Breast epithelium (tissue), 4 donors: Measurements from ENCODE around the gene SLC37A1. TPM values are rescaled to one million over a fixed set of nuclear protein-coding genes. Genes with fewer than 3 reads are reported as not detected.

Experiments used
- DNase-seq, 2 donors: peaks; one replicate each; pipeline ENCODE4 v3.0.0-alpha.2; 2019; ENCODE audit warnings: low spot score in 2 of 2
- H3K27ac ChIP-seq, 2 donors: fragments of 200-600 bp; sonication (generic) in 1 of 2; one replicate each; pipeline ENCODE4 v1.5.1; 2016 to 2019; ENCODE audit warnings: mild to moderate bottlenecking in 1 of 2
- H3K27me3 ChIP-seq, 2 donors: fragments of 200-600 bp; sonication (generic) in 1 of 2; one replicate each; pipeline versions ENCODE4 v1.5.1 to v1.6.0; 2017 to 2019; ENCODE audit warnings: control low read depth in 1 of 2, mild to moderate bottlenecking in 1 of 2
- H3K36me3 ChIP-seq: fragments of 200-600 bp; one replicate; pipeline ENCODE4 v1.5.1; 2019
- H3K4me1 ChIP-seq, 2 donors: fragments of 200-600 bp; sonication (generic); one replicate each; pipeline ENCODE4 v1.5.1; 2016 to 2019; ENCODE audit warnings: control low read depth in 1 of 2
- H3K4me3 ChIP-seq, 3 donors: fragments of 200-600 bp; sonication (generic); 1 replicate in 2 of 3; 2 replicates in 1 of 3; pipeline ENCODE4 v1.5.1; 2016 to 2019; ENCODE audit warnings: mild to moderate bottlenecking in 3 of 3, moderate library complexity in 2 of 3
- H3K9me3 ChIP-seq, 2 donors: fragments of 200-600 bp; sonication (generic) in 1 of 2; one replicate each; pipeline ENCODE4 v1.5.1; 2016 to 2019; ENCODE audit warnings: control low read depth in 1 of 2
- CTCF ChIP-seq, 3 donors: fragments of 450-650 bp; IDR thresholded peaks; one replicate each; pipeline ENCODE4 v1.5.1; 2016 to 2017; ENCODE audit warnings: antibody characterized with exemption in 3 of 3, mild to moderate bottlenecking in 3 of 3, moderate library complexity in 3 of 3
- POLR2A ChIP-seq: fragments of 450-650 bp; IDR thresholded peaks from one replicate; pipeline ENCODE4 v1.6.1; 2016; ENCODE audit warnings: antibody characterized with exemption, mild to moderate bottlenecking, moderate library complexity
- POLR2AphosphoS5 ChIP-seq, 3 donors: sonication (generic); formaldehyde crosslinking; IDR thresholded peaks; one replicate each; pipeline ENCODE4 v1.6.1; 2017; ENCODE audit warnings: antibody characterized with exemption in 3 of 3
- intact Hi-C: fragments of 100-400 bp; cut with DNase I; formaldehyde crosslinking; loops from one replicate; pipeline ENCODE4 v1.15.1; 2023; ENCODE audit warnings: low total_unique reads
- total RNA-seq, 3 donors: library from RNA; depleted of rRNA; stranded (reverse); fragments of >200 nt; gene quantifications; one replicate each; pipeline ENCODE4 v1.1.0, GENCODE V29; 2016

SLC37A1 gene
- total RNA-seq, 3 donors from 2014 or later = 7.5 to 18.4 (median 18.4) TPM

- peak overlapping the region; percentile 67 to 77 for H3K27ac ChIP-seq
- H3K27me3 ChIP-seq = no peaks in the 10 kb centered on the region
- intact Hi-C loops = no loop called here
- H3K9me3 ChIP-seq = no peaks in the 10 kb centered on the region
- no peak overlapping the region for H3K4me3 ChIP-seq
- peaks cover 6 to 18% of the 10 kb centered on the region in 2 donors for H3K4me1 ChIP-seq
- TF ChIP-seq POLR2A = no peak
- DNase-seq = no peak
- no peaks in the 10 kb centered on the region for H3K36me3 ChIP-seq
These were observed 5.0 kb downstream of the SLC37A1 start for GRCh38 chr21:42518626-42519025.

- no peaks in the 10 kb centered on the region for H3K27me3 ChIP-seq
- TF ChIP-seq POLR2A (no peak), CTCF (IDR thresholded peaks at IDR 0.05) (no peak), POLR2AphosphoS5 (IDR thresholded peaks at IDR 0.05) (no peak)
- no peak overlapping the region for H3K4me3 ChIP-seq
- no peak overlapping the region for H3K27ac ChIP-seq
- intact Hi-C loops = no loop called here
- H3K4me1 ChIP-seq = peaks cover 0 to 13% of the 10 kb centered on the region in 2 donors
- DNase-seq = no peak
- no peaks in the 10 kb centered on the region for H3K9me3 ChIP-seq
- no peaks in the 10 kb centered on the region for H3K36me3 ChIP-seq
These were observed 7.1 kb downstream of the SLC37A1 start for GRCh38 chr21:42520628-42521253.

- intact Hi-C loops = no loop called here
- no peak overlapping the region for H3K27ac ChIP-seq
- no peaks in the 10 kb centered on the region for H3K9me3 ChIP-seq
- H3K27me3 ChIP-seq = no peaks in the 10 kb centered on the region
- TF ChIP-seq POLR2A (no peak), CTCF (IDR thresholded peaks at IDR 0.05) (no peak), POLR2AphosphoS5 (IDR thresholded peaks at IDR 0.05) (no peak)
- H3K4me3 ChIP-seq = no peak overlapping the region
- DNase-seq = no peak
- no peaks in the 10 kb centered on the region for H3K36me3 ChIP-seq
- peaks cover 0 to 12% of the 10 kb centered on the region in 2 donors for H3K4me1 ChIP-seq
These were observed 7.7 kb downstream of the SLC37A1 start for GRCh38 chr21:42521384-42521783.

GRCh38 chr21:42521805-42522204 lies 8.2 kb downstream of the SLC37A1 start:
- no peak overlapping the region for H3K27ac ChIP-seq
- no peak overlapping the region for H3K4me3 ChIP-seq
- intact Hi-C loops = no loop called here
- H3K9me3 ChIP-seq = no peaks in the 10 kb centered on the region
- TF ChIP-seq CTCF (IDR thresholded peaks at IDR 0.05) (no peak), POLR2A (no peak), POLR2AphosphoS5 (IDR thresholded peaks at IDR 0.05) (no peak)
- no peak for DNase-seq
- H3K27me3 ChIP-seq = no peaks in the 10 kb centered on the region
- H3K36me3 ChIP-seq = no peaks in the 10 kb centered on the region
- peaks cover 0 to 9% of the 10 kb centered on the region in 2 donors for H3K4me1 ChIP-seq

- TF ChIP-seq POLR2A (no peak), CTCF (IDR thresholded peaks at IDR 0.05) (no peak), POLR2AphosphoS5 (IDR thresholded peaks at IDR 0.05) (no peak)
- no peak for DNase-seq
- intact Hi-C loops = no loop called here
These were observed 8.6 kb downstream of the SLC37A1 start for GRCh38 chr21:42522271-42522670.

More at GRCh38 chr21:42522271-42522670, 8.6 kb downstream of the SLC37A1 start:
- Histone ChIP-seq H3K4me1 (peaks cover 0 to 9% of the 10 kb centered on the region in 2 donors), H3K27me3 (no peaks in the 10 kb centered on the region), H3K9me3 (no peaks in the 10 kb centered on the region), H3K4me3 (no peak overlapping the region), H3K36me3 (no peaks in the 10 kb centered on the region), H3K27ac (no peak overlapping the region)
